Osteoblast (primary cell): Measurements from ENCODE around the gene IVNS1ABP. TPM values are rescaled to one million over a fixed set of nuclear protein-coding genes. Genes with fewer than 3 reads are reported as not detected.

Experiments
- DNase-seq: peaks from one replicate; pipeline ENCODE4 v3.0.0; 2011; ENCODE audit warnings: low spot score, mixed read lengths; ENCODE audit not compliant: insufficient read length; ENCODE audit errors: missing footprints
- H2AFZ ChIP-seq: 2 replicates; pipeline ENCODE4 v1.6.0; 2011; ENCODE audit warnings: mild to moderate bottlenecking, low read length
- H3K27ac ChIP-seq: 2 replicates; pipeline ENCODE4 v1.5.1; 2011; ENCODE audit warnings: mild to moderate bottlenecking, low read depth, low read length, moderate library complexity
- H3K27me3 ChIP-seq: 2 replicates; pipeline ENCODE4 v1.6.0; 2012; ENCODE audit warnings: mild to moderate bottlenecking, control low read depth, inconsistent platforms, low read length, moderate library complexity; ENCODE audit not compliant: insufficient read depth
- H3K36me3 ChIP-seq: 2 replicates; pipeline ENCODE4 v1.5.1; 2011; ENCODE audit warnings: mild to moderate bottlenecking, low read length, control low read depth, moderate library complexity; ENCODE audit not compliant: insufficient read depth
- H3K4me1 ChIP-seq: 2 replicates; pipeline ENCODE4 v1.5.1; 2011; ENCODE audit warnings: mild to moderate bottlenecking, low read length, control low read depth, moderate library complexity; ENCODE audit not compliant: insufficient read depth
- H3K4me2 ChIP-seq: 2 replicates; pipeline ENCODE4 v1.6.0; 2011; ENCODE audit warnings: mild to moderate bottlenecking, low read length; ENCODE audit not compliant: insufficient read depth
- H3K4me3 ChIP-seq: fragments of 200-600 bp; sonication (generic); 3 replicates; pipeline ENCODE4 v1.5.1; 2012; ENCODE audit warnings: mild to moderate bottlenecking, low read length, inconsistent platforms; ENCODE audit not compliant: insufficient read depth
- H3K79me2 ChIP-seq: 2 replicates; pipeline ENCODE4 v1.6.0; 2012; ENCODE audit warnings: mild to moderate bottlenecking, low read length, control low read depth, inconsistent platforms; ENCODE audit not compliant: insufficient read depth
- H3K9me3 ChIP-seq: 2 replicates; pipeline ENCODE4 v1.5.1; 2011; ENCODE audit warnings: low read depth, low read length, control low read depth
- H4K20me1 ChIP-seq: 2 replicates; pipeline ENCODE4 v1.6.0; 2012; ENCODE audit warnings: mild to moderate bottlenecking, low read length, control low read depth; ENCODE audit not compliant: insufficient read depth
- CTCF ChIP-seq: IDR thresholded peaks from 2 replicates; pipeline ENCODE4 v1.5.1; 2011; ENCODE audit warnings: mild to moderate bottlenecking, low read depth, low read length, moderate library complexity; ENCODE audit errors: extremely low read depth
- total RNA-seq: library from RNA; depleted of rRNA; stranded (reverse); fragments of >200 nt; gene quantifications from 2 replicates; pipeline ENCODE4 v1.2.3, GENCODE V29; 2012

Gene IVNS1ABP
- total RNA-seq, 1 donor, result 94.8 TPM

DNA sequence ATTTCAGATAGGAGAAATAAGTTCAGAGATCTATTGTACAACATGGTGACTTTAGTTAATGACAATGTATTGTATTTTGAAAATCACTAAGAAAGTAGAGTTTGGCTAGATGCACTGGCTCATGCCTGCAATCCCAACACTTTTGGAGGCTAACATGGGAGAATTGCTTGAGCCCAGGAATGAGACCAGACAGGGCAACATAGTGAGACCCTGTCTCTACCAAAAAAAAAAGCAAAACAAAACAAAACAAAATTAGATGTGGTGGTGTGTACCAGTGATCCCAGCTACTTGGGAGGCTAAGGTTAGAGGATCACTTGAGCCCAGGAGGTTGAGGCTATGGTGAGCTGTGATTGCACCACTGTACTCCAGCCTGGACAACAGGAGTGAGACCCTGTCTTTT is 27.2 kb downstream of the IVNS1ABP start:
- DNase-seq, result no peak
- H3K9me3 ChIP-seq, result no peaks in the 10 kb centered on the region
- H2AFZ ChIP-seq, result no peak overlapping the region

GRCh38 chr1:185288435-185288834 is 28.6 kb downstream of the IVNS1ABP start:
- TF ChIP-seq CTCF, result no peak
- no peaks in the 10 kb centered on the region for H3K9me3 ChIP-seq
- no peaks in the 10 kb centered on the region for H4K20me1 ChIP-seq
- no peak overlapping the region for H3K27ac ChIP-seq
- peaks cover 3% of the 10 kb centered on the region for H3K4me1 ChIP-seq
- H3K4me2 ChIP-seq, result no peak overlapping the region
- no peak for DNase-seq
- H3K79me2 ChIP-seq, result no peaks in the 10 kb centered on the region
- no peak overlapping the region for H3K4me3 ChIP-seq
- no peaks in the 10 kb centered on the region for H3K27me3 ChIP-seq
- H2AFZ ChIP-seq, result no peak overlapping the region
- peaks cover under 1% of the 10 kb centered on the region for H3K36me3 ChIP-seq

More for the DNA sequence above, 27.2 kb downstream of the IVNS1ABP start:
- peaks cover under 1% of the 10 kb centered on the region for H3K4me1 ChIP-seq
- no peak for TF ChIP-seq CTCF
- H3K79me2 ChIP-seq, result no peaks in the 10 kb centered on the region
- no peaks in the 10 kb centered on the region for H4K20me1 ChIP-seq
- H3K4me2 ChIP-seq, result no peak overlapping the region
- peaks cover 10% of the 10 kb centered on the region for H3K36me3 ChIP-seq
- no peaks in the 10 kb centered on the region for H3K27me3 ChIP-seq
- no peak overlapping the region for H3K4me3 ChIP-seq
- no peak overlapping the region for H3K27ac ChIP-seq

GRCh38 chr1:185287451-185287850 is 29.6 kb downstream of the IVNS1ABP start:
- H3K79me2 ChIP-seq, result no peaks in the 10 kb centered on the region

More at GRCh38 chr1:185287451-185287850, 29.6 kb downstream of the IVNS1ABP start:
- no peaks in the 10 kb centered on the region for H3K36me3 ChIP-seq
- no peak for DNase-seq
- H3K4me3 ChIP-seq, result no peak overlapping the region
- H3K4me1 ChIP-seq, result peaks cover 3% of the 10 kb centered on the region
- no peaks in the 10 kb centered on the region for H4K20me1 ChIP-seq
- H3K9me3 ChIP-seq, result no peaks in the 10 kb centered on the region
- no peaks in the 10 kb centered on the region for H3K27me3 ChIP-seq
- TF ChIP-seq CTCF, result no peak
- H2AFZ ChIP-seq, result no peak overlapping the region
- no peak overlapping the region for H3K27ac ChIP-seq
- no peak overlapping the region for H3K4me2 ChIP-seq
